Cortex of kidney (tissue), 1 donor: ENCODE results near the gene C2CD2.

Experiments
- DNase-seq: peaks from one replicate; lab custom pipeline; 2025; lab: John Stamatoyannopoulos, UW

Gene C2CD2

DNA sequence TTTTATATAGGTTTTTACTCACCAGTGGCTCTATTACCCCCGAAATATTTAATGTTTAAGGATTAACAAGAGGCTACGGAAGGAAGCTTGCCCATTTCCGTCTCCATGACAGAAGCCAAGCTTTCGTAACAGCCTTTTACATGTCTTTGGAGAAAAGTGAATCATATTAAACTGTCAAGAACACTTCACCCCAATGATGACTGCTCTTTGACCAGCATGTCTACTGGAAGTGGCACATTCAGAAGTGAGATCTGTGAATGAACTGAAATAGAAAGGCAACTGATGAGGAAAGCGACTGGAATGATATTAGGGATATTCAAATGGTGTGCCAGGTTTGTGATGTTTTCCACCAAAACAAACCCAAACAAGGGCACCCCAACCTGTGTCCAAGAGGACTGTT is 66.2 kb downstream of the C2CD2 start:
- no peak for DNase-seq

DNA sequence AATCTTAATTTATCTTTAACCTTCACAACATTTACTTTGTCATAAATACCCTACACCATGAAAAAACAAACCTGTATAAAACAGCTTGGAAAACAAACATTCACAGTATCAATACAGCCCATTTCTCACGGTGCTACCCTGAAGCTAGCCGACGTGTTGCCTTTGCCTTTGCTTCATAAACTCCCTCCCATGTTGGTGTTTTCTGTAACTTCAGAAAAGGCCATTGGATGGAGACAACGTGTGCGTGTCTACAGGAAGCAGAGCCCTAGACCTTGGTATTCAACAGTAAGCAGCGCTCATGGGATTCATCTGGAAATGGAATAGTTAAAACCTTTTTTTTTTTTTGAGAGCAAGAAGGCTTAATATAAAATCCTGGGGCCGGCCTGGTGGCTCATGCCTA is 67.5 kb downstream of the C2CD2 start:
- DNase-seq = no peak

DNA sequence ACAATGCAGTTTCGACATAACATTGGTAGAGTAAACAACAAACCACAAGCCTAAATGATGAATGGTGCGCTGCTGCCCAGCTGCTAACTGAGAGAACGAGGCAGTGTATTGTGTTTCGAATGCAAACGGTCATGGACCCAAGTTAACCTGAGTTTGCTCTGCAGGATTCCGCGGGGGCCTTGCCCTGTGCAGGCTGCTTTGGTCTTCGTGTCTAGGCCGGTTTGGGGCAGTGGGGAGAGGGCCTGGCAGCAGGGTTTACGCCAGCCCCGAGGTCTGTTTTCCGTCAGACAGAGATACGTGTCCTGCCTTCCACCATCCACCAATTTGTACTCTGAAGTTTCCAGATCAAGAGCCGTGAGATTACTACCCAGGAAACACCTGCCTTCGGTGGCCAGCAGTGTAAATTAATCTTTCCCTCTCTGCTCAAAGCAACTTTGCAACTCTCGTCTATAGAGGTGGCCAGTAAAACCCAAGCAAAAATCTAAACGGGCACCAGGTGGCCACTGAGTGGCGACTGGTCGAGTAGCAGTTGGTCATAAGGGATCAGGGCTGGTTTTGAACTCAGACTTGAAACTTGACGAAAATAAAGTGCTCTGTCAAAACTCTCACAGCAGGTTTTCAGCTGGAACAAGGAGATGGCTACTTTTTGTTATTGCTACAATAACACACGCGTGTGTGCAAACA is 68.3 kb downstream of the C2CD2 start:
- DNase-seq = no peak

DNA sequence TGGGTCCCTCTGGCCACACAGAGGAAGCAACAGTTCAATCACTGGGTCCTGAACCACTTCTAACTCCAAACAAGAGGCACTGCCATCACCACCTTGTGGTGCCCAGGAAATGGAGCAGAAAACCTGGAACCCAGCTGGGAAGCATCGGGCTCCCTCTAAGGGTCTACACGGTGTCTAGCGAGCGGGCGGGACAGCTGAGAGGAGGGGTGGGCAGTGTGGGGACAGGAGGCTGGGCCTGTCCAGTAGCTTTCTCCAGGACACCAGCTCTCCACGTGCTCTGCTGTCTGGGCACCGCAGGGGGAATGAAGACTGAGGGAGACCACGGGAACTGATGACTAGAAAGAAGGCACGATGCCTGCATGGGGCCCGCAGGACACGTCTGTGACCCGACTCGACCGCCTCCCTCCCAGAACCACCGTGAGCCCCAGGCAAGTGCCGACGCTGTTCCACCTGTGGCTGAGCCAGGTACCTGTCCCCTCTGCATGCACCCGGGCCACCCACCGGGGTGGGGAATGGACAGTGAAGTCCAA is 69.3 kb downstream of the C2CD2 start:
- no peak for DNase-seq

DNA sequence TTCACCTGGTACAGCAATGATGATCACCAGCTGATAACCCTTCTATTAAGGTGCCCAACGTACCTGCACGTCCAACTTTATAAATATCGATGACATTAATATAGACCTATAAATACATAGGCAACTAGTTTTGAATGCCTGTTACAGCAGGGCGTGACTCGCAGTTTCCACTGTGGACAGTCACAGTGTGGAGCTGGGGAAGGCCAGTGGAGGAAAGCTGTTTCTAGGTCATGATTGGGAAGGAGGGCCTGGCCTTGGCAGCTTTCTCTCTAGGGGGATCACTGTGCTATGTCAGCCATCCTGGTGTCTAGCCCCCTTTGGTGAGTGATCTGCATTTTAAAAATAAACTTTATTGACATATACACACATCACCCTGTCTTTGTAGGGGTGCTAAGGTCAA is 70.2 kb downstream of the C2CD2 start:
- no peak for DNase-seq

DNA sequence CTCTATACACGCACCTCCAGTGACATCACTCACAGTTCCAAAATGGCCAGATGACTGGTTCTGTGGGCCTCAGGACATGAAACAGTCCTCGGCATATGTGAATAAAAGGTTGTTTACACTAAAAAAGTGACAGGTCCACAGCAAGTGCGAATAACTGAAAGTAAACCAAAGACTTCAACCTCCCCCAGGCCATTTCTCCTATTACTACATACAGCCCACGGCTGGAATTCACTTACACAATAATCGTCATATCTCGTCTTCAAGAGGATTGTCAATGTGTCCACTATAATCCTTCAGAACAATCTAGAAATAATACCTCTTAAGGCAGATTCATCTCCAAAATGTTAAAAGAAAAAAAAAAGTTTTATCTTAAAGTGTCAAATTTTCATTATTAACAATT is 72.8 kb downstream of the C2CD2 start:
- DNase-seq = no peak

DNA sequence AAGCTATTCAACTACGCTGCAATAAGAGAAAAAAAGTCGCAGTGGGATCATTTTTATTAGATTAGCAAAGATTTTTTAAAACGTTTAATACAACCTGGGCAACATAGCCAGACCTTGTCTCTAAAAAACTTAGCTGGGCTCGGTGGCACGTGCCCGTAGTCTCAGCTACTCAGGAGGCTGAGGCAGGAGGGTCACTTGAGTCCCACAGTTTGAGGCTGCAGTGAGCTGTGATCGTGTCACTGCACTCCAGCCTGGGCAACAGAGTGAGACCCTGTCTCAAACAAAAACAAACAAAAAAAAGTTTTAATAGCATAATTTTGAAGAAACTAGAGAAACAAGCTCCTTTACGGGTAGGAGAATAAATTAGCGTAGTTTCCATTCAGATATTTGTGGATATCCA is 73.7 kb downstream of the C2CD2 start:
- DNase-seq = no peak

DNA sequence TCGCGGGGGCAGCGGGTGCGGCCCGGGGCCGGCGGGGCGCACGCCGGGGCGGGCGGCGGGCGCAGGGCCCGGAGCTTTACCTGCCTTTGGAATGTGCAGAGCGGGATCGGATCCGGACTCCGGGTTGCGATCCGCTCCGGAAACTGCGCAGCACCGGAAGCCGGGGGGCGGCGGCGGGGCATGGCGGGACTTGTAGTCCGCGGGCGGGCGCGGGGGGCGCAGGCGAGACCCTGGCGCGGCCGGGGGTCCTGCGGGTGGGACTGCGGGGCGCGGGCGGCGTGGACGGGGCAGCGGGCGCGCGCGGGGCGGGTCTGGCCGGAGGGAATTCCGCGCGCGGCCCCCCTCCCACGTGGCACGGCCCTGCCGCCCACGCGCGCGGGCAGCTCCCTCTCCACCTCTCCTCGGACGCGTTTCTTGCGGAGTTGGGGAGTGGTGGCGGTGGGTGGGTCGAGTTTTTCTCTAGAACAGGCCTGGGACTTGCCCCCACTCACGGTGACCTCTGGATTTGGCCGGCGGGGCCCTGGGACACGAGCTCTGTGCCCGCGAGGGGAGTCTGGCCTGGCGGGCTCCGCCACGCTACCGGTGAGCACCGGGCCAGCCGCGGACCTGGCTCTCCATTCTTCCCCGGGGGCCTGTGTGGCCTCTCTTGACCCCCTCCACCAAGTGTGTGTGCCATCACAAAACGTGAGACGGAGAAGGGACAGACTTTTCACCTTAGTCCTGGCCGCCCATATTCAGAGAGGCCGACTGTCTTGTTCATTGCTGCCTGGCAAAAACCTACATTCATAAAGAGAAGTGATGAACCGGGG is 74.4 kb downstream of the C2CD2 start, which contains the start of gene PRDM15:
Gene PRDM15 (minus strand): TSS at position 155 of the 809 bp plus-strand sequence. CDS start 18,981 bp downstream, outside the sequence.
- peak; percentile 57 for DNase-seq

DNA sequence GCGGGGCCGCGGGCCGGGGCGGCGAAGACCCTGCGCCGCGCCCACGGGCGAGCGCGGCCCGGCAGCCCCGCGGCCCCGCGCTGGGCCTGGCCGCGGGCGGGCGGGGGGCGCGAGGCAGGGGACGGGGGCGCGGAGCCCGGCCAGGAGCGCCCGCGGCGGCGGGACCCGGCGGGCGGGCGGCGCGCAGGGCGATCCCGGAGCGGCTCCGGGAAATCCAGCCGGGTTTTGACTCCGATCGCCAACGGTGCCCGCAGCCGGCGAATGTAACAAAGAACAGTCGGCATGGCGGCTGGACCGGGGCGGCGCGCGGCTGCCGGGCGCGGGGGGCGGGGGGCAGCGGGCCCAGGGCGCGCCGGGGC is 75.0 kb downstream of the C2CD2 start:
- DNase-seq = no peak

DNA sequence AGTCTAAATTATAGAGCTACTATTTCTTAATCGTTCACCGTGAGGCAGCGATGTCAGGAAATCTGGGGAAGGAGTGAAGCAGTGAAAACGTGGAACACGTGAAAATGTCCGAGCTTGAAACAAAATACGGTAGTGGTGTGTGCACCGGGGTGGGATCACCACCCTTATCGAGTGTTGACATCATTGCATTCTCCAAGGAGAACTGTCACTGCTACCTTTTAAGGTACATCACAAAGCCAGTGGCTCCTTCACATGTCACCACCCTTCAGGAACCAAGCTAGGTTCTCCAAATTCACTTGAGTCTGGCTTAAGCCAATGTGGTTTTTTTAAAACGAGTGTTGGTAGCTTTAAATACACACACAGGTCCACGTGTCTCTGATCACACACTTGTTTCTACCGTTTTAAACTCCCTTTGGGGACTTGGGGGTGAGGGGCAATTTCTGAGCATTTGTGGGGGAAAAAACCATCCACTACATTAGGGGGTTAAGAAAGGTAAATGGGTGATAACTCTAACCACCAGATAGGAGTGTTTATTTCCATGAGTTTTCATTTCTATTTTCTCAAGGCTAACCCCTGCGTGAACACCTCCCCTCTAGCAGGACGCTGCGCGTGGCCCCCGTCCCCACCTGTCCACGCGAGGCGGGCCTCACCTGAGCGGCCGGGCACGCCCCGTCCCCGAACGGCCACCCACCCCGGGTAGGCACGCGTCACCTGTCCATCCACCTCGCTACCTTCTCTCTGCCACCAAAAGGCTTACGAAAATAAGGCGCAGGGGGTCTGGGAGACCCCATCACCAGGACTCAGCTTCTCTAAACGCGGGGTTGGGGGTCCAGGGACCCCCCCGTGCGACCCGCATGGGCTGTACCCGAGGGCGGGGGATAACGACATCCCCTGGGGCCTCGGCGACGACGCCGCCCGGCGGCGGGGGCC is 75.7 kb downstream of the C2CD2 start:
- DNase-seq = no peak

DNA sequence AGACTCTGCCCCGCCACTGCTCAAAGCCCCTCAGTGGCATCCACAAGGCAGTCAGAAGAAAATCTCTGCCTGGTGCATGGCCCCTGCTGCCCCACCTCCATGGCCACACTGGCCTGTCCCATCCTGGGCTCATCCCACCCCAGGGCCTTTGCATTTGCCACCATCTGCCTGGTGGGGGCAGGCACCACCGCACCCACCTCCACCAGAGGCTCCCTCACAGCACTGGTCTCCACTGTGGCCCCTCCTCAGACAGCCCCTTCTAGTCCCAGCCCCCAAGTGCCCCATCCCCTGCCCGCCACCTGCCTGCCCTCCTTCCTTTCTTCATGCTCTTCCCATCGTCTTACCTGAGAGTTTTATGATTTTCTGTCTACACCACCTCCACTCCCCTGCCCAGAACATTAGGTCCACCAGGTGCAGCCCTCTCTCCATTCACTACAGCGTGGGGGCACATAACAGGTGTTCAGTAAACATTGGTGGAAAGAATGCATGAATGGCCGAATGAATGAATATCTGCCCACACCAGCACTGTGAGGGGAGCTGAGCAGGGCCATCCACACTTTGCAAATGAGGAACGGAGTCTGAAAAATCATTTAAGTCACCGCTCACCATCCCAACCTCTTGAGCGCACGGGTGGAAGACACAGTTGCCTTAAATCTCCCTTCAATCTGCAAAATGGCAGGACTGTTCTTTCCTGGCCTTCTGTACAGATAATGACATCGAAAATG is 76.7 kb downstream of the C2CD2 start:
- DNase-seq = no peak

DNA sequence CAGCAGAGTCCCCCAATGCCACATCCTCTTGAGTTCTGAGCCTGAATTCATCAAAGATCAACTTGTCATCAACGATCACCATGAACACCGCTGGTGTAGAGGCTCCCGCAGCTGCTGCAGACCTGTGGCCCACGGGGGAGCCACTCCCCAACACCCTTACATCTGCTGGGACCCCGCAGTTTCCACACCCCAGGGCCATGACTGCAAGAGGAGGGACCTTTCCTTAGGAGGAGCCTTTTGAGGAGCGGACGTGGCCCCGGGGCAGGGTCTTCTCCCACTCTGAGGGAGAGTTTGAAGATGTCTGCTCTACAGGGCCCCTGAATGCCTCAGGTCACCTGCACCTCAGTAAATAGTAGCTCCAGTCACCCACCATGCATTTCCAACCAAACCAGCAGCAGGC is 77.4 kb downstream of the C2CD2 start:
- no peak for DNase-seq

DNA sequence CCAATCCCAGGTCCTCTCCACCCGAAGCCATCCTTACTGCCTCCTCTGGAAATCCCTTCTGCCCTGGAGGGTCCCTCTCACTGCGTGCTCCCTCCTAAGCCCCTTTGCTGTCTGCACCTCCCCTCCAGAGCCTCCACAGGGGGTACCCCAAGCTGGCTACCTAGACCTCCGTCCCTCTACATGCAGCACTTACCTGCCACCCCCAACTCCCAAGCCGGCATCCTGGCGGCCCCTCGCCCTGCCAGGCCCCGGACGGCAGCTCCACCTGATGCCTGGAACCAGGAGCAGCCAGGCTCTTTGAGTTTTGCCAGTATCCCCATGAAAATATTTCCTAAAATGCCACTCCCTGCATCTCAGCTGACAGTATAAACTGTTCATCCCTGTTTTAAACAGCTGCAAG is 78.7 kb downstream of the C2CD2 start:
- DNase-seq = no peak

DNA sequence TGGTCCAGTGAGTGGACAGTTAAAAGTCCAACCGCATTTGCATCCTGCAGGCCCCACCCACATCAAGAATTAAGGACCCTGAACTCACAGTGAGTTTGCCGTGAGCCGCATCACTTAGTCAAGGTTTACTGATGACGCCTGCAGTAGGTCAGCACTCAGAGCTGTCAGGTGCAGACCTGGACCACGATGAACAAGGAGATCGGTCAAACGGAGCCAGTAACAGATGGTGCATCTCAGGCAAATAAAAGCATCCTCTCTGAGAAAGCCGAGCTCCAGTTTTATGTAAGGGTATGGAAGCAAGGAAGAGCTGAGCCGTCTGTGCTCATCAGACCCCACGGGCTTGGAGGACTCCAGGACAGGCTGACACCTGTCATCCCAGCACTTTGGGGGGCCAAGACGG is 79.2 kb downstream of the C2CD2 start:
- no peak for DNase-seq

DNA sequence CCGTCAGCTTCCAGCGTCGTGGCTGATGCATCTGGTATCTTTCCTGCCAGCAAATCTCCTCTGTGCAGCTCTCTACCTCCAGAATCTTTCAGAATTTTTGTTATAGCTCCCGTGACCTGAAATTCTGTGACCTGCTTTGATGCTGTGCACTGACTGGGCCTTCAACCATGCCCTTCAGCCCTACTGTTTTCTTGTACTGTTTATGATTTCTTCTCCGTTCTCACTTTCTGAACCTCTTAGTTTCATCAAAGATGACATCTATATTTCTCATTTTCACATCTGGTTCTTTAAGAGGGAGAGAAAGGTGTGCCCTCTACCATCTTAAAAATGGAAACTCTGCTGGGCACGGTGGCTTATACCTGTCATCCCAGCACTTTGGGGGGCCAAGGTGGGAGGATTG is 80.4 kb downstream of the C2CD2 start:
- DNase-seq = no peak

DNA sequence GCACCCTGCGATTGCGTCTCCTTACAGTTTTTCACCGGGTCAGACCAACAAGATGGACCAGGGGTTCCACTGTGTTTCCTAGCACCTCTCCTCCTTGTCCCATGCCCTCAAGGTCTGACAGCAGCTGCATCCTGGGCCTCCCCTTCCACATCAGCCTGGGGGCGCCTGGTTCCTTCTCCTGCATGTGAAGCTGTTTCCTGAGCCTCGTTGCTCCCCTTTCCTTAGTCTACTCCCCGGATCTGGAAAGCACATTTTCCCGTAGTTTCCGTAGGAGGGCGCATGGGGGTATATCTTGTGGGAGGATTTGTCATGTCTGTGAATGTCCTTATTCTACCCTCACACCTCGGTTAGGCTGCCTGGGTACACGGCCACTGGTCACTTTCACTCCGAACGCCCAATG is 80.8 kb downstream of the C2CD2 start:
- DNase-seq = no peak

DNA sequence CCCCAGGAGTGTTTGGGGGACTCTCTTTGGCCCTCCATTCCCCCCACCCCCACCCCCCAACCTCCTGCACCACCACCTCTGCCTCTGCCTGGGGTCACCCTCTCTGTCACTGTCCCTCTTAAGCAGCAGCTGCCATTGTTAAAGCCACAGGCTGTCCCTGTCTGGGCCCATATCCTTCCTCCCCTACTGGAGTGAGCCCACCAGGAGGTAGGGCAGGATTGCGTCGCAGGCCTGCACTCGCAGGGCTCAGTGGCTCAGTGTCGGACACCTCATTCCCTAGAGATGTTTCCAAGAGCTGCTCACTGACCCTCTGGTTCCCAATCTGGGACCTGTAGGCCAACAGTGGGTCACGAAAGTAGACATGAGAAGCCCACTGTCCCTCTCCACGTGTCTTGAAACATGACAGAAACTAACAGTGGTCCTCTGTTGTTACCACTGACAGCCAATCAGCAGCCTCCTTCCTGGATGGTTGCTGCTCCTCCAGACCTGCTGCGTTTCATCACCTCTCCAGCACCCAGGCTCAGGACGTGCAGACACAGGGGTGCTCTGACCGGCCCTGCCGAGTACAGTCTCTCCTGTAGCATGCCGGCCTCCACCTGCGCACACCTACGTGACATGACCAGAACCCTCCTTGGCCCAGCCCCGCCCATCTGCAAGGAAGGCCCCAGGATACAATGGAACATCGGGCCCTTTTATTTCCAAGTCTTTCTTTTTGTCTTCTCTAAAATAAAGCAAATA is 82.4 kb downstream of the C2CD2 start:
- DNase-seq = no peak

DNA sequence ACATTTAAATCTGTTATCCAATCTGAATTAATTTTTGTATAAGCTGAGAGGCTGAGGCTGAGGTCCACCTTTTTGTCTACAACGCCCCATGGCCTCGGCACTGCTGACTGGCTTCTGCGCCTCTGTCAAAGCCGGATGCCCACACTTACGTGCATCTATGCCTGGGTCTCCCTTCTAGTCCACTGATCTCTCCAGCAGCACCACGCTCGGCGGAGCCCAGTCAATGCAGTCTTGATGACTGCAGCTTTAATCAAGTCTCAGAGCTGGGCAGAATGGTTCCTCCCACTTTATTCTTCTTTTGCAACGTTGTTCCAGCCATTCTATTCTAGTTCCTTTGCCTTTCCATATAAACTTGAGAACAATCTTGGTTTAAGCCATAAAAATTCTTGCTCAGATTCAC is 84.0 kb downstream of the C2CD2 start:
- no peak for DNase-seq

DNA sequence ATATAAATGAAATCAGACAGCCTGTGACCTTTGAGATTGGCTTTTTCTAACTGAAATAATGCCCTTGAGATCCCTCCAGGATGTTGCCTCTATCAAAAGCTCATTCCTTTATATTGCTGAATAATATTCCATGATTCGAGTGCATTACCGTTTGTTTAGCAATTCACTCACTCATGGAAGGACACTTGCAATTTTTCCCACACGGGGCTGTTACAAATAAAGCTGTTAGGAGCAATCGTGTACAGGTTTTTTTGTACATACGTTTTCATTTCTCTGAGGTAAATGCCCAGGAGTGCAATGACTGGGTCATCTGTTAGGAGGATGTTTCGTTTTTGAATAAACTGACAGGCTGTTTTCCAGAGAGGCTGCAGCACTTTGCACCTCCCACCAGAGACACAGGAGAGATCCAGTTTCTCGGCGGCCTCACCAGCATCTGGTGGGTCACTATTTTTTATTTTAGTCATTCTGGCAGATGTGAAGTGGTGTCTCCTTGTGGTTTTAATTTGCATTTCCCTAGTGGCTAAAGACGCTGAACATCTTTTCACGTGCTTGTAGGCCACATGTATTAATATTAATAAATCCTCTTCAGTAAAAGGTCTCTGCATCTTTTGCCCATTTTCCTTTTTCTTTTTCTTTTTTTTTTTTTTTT is 85.6 kb downstream of the C2CD2 start:
- DNase-seq = no peak

DNA sequence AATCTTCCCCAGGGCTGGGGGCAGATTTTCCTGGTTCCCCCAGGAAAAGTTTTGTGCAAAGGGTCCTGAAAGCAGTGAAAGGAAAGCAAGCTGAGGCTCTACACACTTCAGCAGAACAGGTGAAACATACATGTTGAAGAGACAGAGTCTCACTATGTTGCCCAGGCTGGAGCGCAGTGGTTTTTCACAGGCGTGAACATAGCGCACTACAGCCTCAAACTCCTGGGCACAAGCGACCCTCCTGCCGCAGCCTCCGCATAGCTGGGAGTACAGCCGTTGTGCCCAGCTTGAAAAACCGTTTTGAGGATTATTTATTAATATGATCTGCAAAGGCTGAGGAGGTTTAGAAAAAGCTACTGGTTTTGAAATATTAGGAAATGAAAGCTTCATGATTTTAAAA is 86.5 kb downstream of the C2CD2 start:
- DNase-seq = no peak
